HAP-1 (cell line): Measurements from ENCODE around the gene HPCAL4.

Experiments used
- DNase-seq, 2 experiments: peaks; one replicate each; pipeline ENCODE4 v3.0.0-alpha.2; 2016 to 2020; ENCODE audit warnings: low spot score in 2 of 2
- H3K27me3 ChIP-seq: fragments of 250-450 bp; sonication (Bioruptor Pico); 2 replicates; pipeline ENCODE4 v1.5.1; 2020; ENCODE audit warnings: low read depth, mild to moderate bottlenecking, moderate library complexity
- H3K36me3 ChIP-seq: fragments of 250-450 bp; sonication (Bioruptor Pico); replicated peaks from 2 replicates; pipeline ENCODE4 v1.5.1; 2020; ENCODE audit warnings: mild to moderate bottlenecking
- H3K4me1 ChIP-seq: fragments of 250-450 bp; sonication (Bioruptor Pico); 2 replicates; pipeline ENCODE4 v1.5.1; 2020; ENCODE audit warnings: mild to moderate bottlenecking
- H3K4me3 ChIP-seq: fragments of 250-450 bp; sonication (Bioruptor Pico); 2 replicates; pipeline ENCODE4 v1.5.1; 2020; ENCODE audit warnings: mild to moderate bottlenecking, moderate library complexity
- H3K9me3 ChIP-seq: fragments of 250-450 bp; sonication (Bioruptor Pico); 2 replicates; pipeline ENCODE4 v1.5.1; 2020; ENCODE audit warnings: mild to moderate bottlenecking, moderate library complexity
- in situ Hi-C: fragments of 300-500 bp; cut with MboI; formaldehyde crosslinking; loops from 3 replicates; pipeline ENCODE4 v1.14.3; 2020; ENCODE audit warnings: low sequenced_read_pairs, inconsistent platforms, mixed read lengths

HPCAL4 gene

DNA sequence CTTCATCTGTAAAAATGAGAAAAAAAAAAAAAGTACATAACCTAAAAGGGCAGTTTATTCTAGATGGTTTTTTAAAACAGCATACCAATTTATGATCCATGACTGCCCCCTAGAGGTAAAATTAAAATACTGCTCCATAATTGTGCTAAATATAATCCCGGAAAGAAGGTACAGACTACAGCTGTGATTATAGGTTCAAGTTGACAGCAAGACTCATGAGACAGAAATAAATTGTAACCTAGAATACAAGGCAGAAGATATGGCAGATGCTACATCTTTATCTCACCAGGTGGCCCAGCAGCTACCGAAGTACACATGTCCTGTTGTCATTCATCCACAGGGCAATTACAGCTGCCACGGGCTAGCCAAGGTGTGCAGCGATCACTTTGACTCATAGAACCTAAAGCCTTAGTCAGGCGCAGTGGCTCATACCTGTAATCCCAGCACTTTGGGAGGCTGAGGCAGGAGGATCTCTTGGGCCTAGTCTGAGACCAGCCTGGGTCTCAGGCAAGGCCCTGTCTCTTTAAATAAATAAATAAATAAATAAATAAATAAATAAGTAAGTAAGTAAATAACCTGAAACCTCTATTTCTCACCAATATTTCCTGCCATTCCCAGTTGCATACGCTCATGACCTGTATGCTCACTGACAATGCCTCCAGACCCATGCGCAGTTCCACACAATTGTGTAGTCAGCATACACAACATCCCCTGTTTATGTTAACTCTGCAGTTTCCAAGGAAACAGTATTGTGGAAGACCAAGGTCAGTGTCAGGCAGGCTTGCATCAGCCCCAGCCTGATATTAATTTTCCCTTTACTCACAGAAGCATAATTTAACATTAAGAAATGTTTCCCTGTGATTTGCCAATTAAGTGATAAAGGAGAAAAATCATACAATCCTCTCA lies 29.1 kb upstream of the HPCAL4 start:
- Histone ChIP-seq H3K9me3 (no peaks in the 10 kb centered on the region), H3K4me1 (no peaks in the 10 kb centered on the region), H3K27me3 (peaks cover 45% of the 10 kb centered on the region), H3K36me3 (no peaks in the 10 kb centered on the region), H3K4me3 (no peak overlapping the region)
- in situ Hi-C loops: loop anchor here (10.0 kb wide), 1 partner anchor 116 kb away; no protein-coding TSS in a partner anchor
- DNase-seq: peak in 1 of 2 experiments; percentile 73

- Histone ChIP-seq H3K4me3 (no peak overlapping the region), H3K36me3 (no peaks in the 10 kb centered on the region), H3K4me1 (no peaks in the 10 kb centered on the region; the same call in 1 of the 2 replicates), H3K27me3 (peaks cover 35% of the 10 kb centered on the region), H3K9me3 (no peaks in the 10 kb centered on the region)
- in situ Hi-C loops: no loop called here
- no peak for DNase-seq
These were observed 26.6 kb upstream of the HPCAL4 start for GRCh38 chr1:39717809-39718208.

GRCh38 chr1:39713557-39713956 lies 22.3 kb upstream of the HPCAL4 start:
- Histone ChIP-seq H3K27me3 (peaks cover 29% of the 10 kb centered on the region), H3K36me3 (no peaks in the 10 kb centered on the region), H3K9me3 (no peaks in the 10 kb centered on the region), H3K4me1 (peaks cover 22% of the 10 kb centered on the region), H3K4me3 (no peak overlapping the region)
- in situ Hi-C loops: no loop called here
- DNase-seq: no peak

- no peak overlapping the region for H3K4me3 ChIP-seq
- no peaks in the 10 kb centered on the region for H3K9me3 ChIP-seq
- H3K36me3 ChIP-seq: no peaks in the 10 kb centered on the region
- peaks cover 22% of the 10 kb centered on the region for H3K4me1 ChIP-seq
- in situ Hi-C loops: no loop called here
- DNase-seq: peak; percentile 42 to 52
- peaks cover 15% of the 10 kb centered on the region for H3K27me3 ChIP-seq
These were observed 20.7 kb upstream of the HPCAL4 start for GRCh38 chr1:39711966-39712340.

DNA sequence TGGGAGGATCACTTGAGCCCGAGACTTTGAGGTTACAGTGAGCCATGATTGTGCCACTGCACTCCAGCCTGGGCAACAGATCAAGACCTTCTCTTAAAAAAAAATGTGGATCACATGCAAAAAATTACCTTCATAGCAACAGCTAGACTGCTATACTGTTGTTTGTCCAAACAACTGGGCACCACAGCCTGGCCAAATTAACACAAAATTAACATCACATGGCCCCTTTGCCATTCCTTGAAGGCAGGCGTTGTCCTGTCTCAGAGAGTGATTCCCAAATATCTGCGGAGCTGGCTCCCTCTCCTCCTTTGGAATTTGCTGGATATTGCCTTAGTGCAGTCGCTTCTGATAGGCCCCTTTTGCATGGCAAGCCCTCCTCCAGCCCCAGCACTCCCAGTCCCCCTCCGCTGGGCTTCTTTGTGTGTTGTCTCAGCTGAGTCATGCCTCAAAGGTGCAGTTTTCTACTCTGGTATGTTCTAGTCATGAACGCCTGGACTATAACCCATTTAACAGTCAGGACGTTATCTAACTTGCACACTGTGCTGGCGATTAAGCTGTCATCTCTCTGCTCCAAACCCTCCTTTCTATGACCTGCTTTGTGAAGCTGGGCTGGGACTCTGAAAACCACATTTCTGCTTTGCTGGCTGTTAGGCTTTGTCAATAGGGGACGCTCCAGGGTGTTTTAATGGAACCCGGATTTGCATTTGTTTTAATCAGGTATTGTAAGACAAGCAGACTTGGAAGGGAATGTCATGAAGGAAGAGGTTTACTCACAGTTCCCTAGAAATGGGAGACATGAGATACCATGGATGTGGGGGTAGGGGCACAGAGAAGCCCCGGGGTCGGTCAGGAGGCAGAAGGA lies 20.1 kb upstream of the HPCAL4 start:
- in situ Hi-C loops: no loop called here
- H3K4me1 ChIP-seq: peaks cover 22% of the 10 kb centered on the region
- peak; percentile 16 to 44 for DNase-seq
- peaks cover 9% of the 10 kb centered on the region for H3K27me3 ChIP-seq
- H3K9me3 ChIP-seq: no peaks in the 10 kb centered on the region
- no peaks in the 10 kb centered on the region for H3K36me3 ChIP-seq
- no peak overlapping the region for H3K4me3 ChIP-seq

DNA sequence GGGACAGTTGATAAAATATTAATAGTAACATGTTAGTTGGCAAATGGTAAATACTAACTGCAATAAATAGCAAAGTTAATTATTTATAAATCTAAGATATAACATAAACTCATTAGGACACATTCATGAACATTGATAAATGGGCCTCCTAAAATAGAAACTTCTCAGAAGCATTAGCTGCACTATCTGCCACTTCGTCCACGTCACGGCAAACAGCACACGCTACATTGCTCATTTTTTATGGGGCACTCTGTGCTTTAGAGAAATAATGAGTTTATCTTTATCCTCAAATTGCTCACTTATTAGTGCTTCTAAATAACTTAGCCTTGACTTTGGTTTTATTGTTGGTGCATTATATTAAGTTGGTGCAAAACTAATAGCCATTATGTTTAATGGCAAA lies 16.3 kb upstream of the HPCAL4 start:
- no peaks in the 10 kb centered on the region for H3K36me3 ChIP-seq
- no peaks in the 10 kb centered on the region for H3K9me3 ChIP-seq
- DNase-seq: no peak
- in situ Hi-C loops: no loop called here
- peaks cover 20% of the 10 kb centered on the region for H3K4me1 ChIP-seq
- no peak overlapping the region for H3K4me3 ChIP-seq
- no peaks in the 10 kb centered on the region for H3K27me3 ChIP-seq

- no peak for DNase-seq
- Histone ChIP-seq H3K36me3 (no peaks in the 10 kb centered on the region), H3K27me3 (no peaks in the 10 kb centered on the region), H3K9me3 (no peaks in the 10 kb centered on the region), H3K4me1 (peaks cover 10% of the 10 kb centered on the region), H3K4me3 (no peak overlapping the region)
- in situ Hi-C loops: no loop called here
These were observed 13.5 kb upstream of the HPCAL4 start for GRCh38 chr1:39704757-39705156.

DNA sequence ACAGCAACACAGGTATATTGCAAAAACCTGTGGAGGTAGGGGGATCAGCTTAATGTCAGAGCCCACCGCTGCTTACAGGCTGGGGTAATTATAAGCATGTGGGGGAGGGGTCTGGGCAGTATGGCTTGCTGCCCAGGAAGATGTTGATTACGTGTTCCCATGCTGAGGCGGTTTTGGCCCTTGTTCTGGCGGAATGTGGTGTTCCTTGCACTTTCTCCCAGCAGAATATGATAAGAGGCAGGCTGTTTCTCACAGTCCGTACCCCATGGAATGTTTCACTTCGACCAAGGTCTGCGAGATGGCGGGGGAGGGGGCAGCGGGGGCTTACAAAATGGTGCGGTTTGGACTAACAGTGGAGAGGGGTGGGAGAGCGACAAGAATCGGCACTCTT lies 9.8 kb upstream of the HPCAL4 start:
- Histone ChIP-seq H3K27me3 (peaks cover 10% of the 10 kb centered on the region), H3K4me3 (no peak overlapping the region), H3K4me1 (peaks cover 10% of the 10 kb centered on the region), H3K9me3 (no peaks in the 10 kb centered on the region), H3K36me3 (no peaks in the 10 kb centered on the region)
- in situ Hi-C loops: no loop called here
- no peak for DNase-seq

GRCh38 chr1:39700348-39700747 lies 9.1 kb upstream of the HPCAL4 start:
- Histone ChIP-seq H3K27me3 (peaks cover 10% of the 10 kb centered on the region), H3K4me3 (no peak overlapping the region), H3K9me3 (no peaks in the 10 kb centered on the region), H3K36me3 (no peaks in the 10 kb centered on the region), H3K4me1 (peaks cover 10% of the 10 kb centered on the region)
- DNase-seq: no peak
- in situ Hi-C loops: no loop called here

- no peaks in the 10 kb centered on the region for H3K36me3 ChIP-seq
- no peak overlapping the region for H3K4me3 ChIP-seq
- H3K27me3 ChIP-seq: peaks cover 10% of the 10 kb centered on the region
- H3K9me3 ChIP-seq: no peaks in the 10 kb centered on the region
- peaks cover 10% of the 10 kb centered on the region for H3K4me1 ChIP-seq
- in situ Hi-C loops: no loop called here
- DNase-seq: no peak
These were observed 8.2 kb upstream of the HPCAL4 start for GRCh38 chr1:39699419-39699818.

DNA sequence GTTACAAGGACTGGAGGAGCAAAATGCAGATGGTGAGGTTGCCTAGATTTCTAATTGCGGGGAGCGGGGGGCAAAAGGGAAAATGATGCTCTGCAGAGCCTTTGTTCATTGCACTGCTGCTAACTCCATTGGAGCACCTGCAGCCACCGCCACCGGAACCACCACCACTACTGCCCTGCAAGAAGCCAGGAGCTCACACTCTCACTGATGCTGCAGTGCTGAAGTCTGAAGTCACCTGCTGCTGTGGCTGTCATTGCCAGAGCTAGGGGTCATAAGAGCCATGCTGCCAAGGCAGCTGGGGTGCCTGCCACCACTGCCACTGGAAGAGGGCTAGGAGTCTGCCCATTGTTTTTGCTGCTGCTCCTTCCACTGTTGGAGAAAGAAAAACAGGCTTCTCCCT lies 7.3 kb upstream of the HPCAL4 start:
- DNase-seq: no peak
- no peaks in the 10 kb centered on the region for H3K9me3 ChIP-seq
- H3K36me3 ChIP-seq: no peaks in the 10 kb centered on the region
- in situ Hi-C loops: no loop called here
- no peak overlapping the region for H3K4me3 ChIP-seq
- H3K27me3 ChIP-seq: peaks cover 10% of the 10 kb centered on the region
- peaks cover 10% of the 10 kb centered on the region for H3K4me1 ChIP-seq

DNA sequence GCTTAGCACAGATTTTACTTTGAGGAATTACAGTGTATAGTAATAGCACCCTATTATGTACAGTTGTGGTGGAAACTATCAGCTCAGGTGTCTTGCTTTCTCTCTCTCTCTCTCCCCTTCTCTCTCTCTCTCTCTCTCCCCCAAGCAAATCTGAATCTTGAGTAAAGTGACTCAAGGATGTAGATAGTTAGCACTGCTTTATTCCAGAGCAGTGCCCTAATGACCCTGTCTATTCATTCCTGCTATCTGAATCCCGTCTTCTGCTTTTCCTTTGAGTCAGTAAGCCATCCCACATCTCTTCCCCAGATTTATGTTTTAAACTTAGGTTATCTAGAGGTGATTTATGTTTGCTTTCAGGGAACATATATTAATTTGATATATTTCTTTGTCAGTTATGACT lies 5.2 kb upstream of the HPCAL4 start:
- no peaks in the 10 kb centered on the region for H3K36me3 ChIP-seq
- in situ Hi-C loops: no loop called here
- H3K4me1 ChIP-seq: peaks cover 6% of the 10 kb centered on the region
- H3K4me3 ChIP-seq: no peak overlapping the region
- H3K27me3 ChIP-seq: peaks cover 10% of the 10 kb centered on the region
- no peaks in the 10 kb centered on the region for H3K9me3 ChIP-seq
- DNase-seq: no peak

GRCh38 chr1:39695016-39695415 lies 3.8 kb upstream of the HPCAL4 start:
- no peak for DNase-seq
- Histone ChIP-seq H3K27me3 (peaks cover 10% of the 10 kb centered on the region), H3K4me3 (no peak overlapping the region), H3K4me1 (peaks cover 6% of the 10 kb centered on the region), H3K36me3 (no peaks in the 10 kb centered on the region), H3K9me3 (no peaks in the 10 kb centered on the region)
- in situ Hi-C loops: no loop called here

DNA sequence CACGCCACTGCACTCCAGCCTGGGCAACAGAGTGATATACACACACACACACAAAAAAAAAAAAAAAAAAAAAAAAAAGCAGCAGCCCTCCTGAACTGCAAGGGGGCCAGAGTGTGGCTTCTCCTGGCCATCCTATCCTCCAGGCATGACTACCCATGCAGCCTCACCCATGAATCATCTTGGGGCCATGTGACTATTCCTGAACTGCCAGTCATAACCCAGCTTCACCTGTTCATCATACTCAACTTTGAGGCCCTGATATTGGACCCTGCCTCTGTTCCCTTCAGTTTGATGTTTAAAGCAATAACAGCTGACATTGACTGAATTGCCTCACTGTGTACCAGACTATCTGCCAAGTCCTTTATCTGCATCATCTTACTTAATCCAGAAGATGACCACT lies 2.8 kb upstream of the HPCAL4 start:
- Histone ChIP-seq H3K36me3 (no peaks in the 10 kb centered on the region), H3K9me3 (no peaks in the 10 kb centered on the region), H3K4me3 (no peak overlapping the region), H3K27me3 (peaks cover 10% of the 10 kb centered on the region), H3K4me1 (peaks cover 6% of the 10 kb centered on the region)
- in situ Hi-C loops: no loop called here
- no peak for DNase-seq
